A549 (cell line): ENCODE data around the gene BMP5. TPM values are rescaled to one million over a fixed set of nuclear protein-coding genes. Genes with fewer than 3 reads are reported as not detected.

Experiments used
- ATAC-seq, 2 experiments: fragments of 200-7000 bp in 1 of 2; fragments of >200 bp in 1 of 2; cut with Nextera tagmentation in 1 of 2; cut with Tn5 transposase in 1 of 2; 3 replicates each; pipeline versions ENCODE4 v1.8.0 to v1.9.1; 2018 to 2020; ENCODE audit warnings: mild to moderate bottlenecking in 1 of 2, moderate library complexity in 1 of 2
- CTCF ChIA-PET: fragments of 300-600 bp; sonication (Branson Sonifier 250); formaldehyde crosslinking; extraction: SDS; loops from one replicate; lab custom pipeline; 2021; ENCODE audit warnings: antibody characterized with exemption, inconsistent platforms; lab: Yijun Ruan, JAX
- POLR2A ChIA-PET: fragments of 350-600 bp; formaldehyde crosslinking; extraction: SDS; loops from one replicate; lab custom pipeline; 2021; ENCODE audit warnings: antibody characterized with exemption, inconsistent platforms; lab: Yijun Ruan, JAX
- DNase-seq, 2 experiments: peaks; one replicate each; pipeline versions ENCODE4 v3.0.0 to v3.0.0-alpha.2; 2011 to 2016; ENCODE audit warnings: low read depth in 1 of 2, low spot score in 1 of 2
- FAIRE-seq: peaks from 2 replicates; lab custom pipeline; 2011; peaks lifted over from hg19 to GRCh38; lab: Jason Lieb, UNC
- H3K27ac ChIP-seq, 2 experiments: fragments of >200 bp; sonication (Bioruptor Twin); formaldehyde crosslinking; 3 replicates each; pipeline ENCODE4 v1.5.1; 2016 to 2017
- H3K4me1 ChIP-seq: fragments of >200 bp; sonication (Bioruptor Twin); formaldehyde crosslinking; 3 replicates; pipeline ENCODE4 v1.6.1; 2016
- H3K4me2 ChIP-seq: fragments of >200 bp; sonication (Bioruptor Twin); formaldehyde crosslinking; 3 replicates; pipeline ENCODE4 v1.6.1; 2016
- H3K4me3 ChIP-seq: fragments of >200 bp; sonication (Bioruptor Twin); formaldehyde crosslinking; 3 replicates; pipeline ENCODE4 v1.5.1; 2016
- H3K9me3 ChIP-seq: fragments of >200 bp; sonication (Bioruptor Twin); formaldehyde crosslinking; 3 replicates; pipeline ENCODE4 v1.6.1; 2016
- CBX2 ChIP-seq: fragments of 200-600 bp; sonication (generic); IDR thresholded peaks from 2 replicates; pipeline ENCODE4 v1.6.1; 2016; ENCODE audit warnings: low read depth, mild to moderate bottlenecking, borderline replicate concordance
- EHF ChIP-seq: fragments of 250-450 bp; sonication (Bioruptor Pico); IDR thresholded peaks from 2 replicates; pipeline ENCODE4 v1.5.0; 2020; ENCODE audit warnings: mild to moderate bottlenecking
- EP300 ChIP-seq, 2 experiments: fragments of >200 bp; sonication (Bioruptor Twin); formaldehyde crosslinking; IDR thresholded peaks; 2 replicates in 1 of 2; 3 replicates in 1 of 2; pipeline ENCODE4 v1.6.1; 2016 to 2017
- ESRRA ChIP-seq: fragments of 150-350 bp; IDR thresholded peaks from 2 replicates; pipeline ENCODE4 v1.6.1; 2014; ENCODE audit warnings: mild to moderate bottlenecking, low read length, borderline replicate concordance
- MYC ChIP-seq: IDR thresholded peaks from 2 replicates; pipeline ENCODE4 v1.6.1; 2012; ENCODE audit warnings: mild to moderate bottlenecking, inconsistent platforms, low read length, improper control_type of control experiment, borderline replicate concordance
- RARB ChIP-seq: fragments of 250-450 bp; sonication (Bioruptor Pico); IDR thresholded peaks from 2 replicates; pipeline ENCODE4 v1.8.0; 2021; ENCODE audit warnings: mild to moderate bottlenecking, moderate library complexity
- TP53 ChIP-seq: fragments of 250-450 bp; sonication (Bioruptor Pico); IDR thresholded peaks from 2 replicates; pipeline ENCODE4 v1.5.0; 2021; ENCODE audit warnings: mild to moderate bottlenecking, moderate library complexity
- ZSCAN20 ChIP-seq: fragments of 250-450 bp; sonication (Bioruptor Pico); IDR thresholded peaks from 2 replicates; pipeline ENCODE4 v1.8.0; 2022; ENCODE audit warnings: mild to moderate bottlenecking, moderate library complexity
- WGBS: methylation state at CpG from one replicate; pipeline ENCODE4 v1.1.6; 2017; ENCODE audit errors: missing lambda C conversion rate; 5-methylcytosine and 5-hydroxymethylcytosine counted together
- polyA plus RNA-seq, 4 experiments: library from polyadenylated mRNA; depleted of rRNA in 3 of 4; stranded (reverse); fragments of >200 nt; fragmentation: RNase III in 1 of 4; extraction: RNeasy Plus Mini Kit Qiagen cat#74134 plus additional on column Dnase treatment in 1 of 4; gene quantifications; 2 replicates in 3 of 4; 3 replicates in 1 of 4; pipeline ENCODE4 v1.2.3, GENCODE V29; 2011 to 2017
- TF ChIP-seq, protein P1 (sequence below): IDR thresholded peaks from 2 replicates; pipeline ENCODE4 v1.6.1; 2012
- TF ChIP-seq, protein P2 (sequence below): IDR thresholded peaks from 2 replicates; pipeline ENCODE4 v1.6.1; 2012; ENCODE audit warnings: low read depth, borderline replicate concordance
- TF ChIP-seq, protein P3 (sequence below): fragments of >200 bp; sonication (Bioruptor Twin); formaldehyde crosslinking; IDR thresholded peaks from 2 replicates; pipeline ENCODE4 v1.6.1; 2016
- TF ChIP-seq, protein P4 (sequence below): fragments of 200-600 bp; sonication (generic); IDR thresholded peaks from 2 replicates; pipeline ENCODE4 v1.6.1; 2016; ENCODE audit warnings: antibody characterized with exemption, mild to moderate bottlenecking, moderate library complexity
- TF ChIP-seq, protein P5 (sequence below): fragments of 150-350 bp; IDR thresholded peaks from 2 replicates; pipeline ENCODE4 v1.6.1; 2014; ENCODE audit warnings: low read depth, mild to moderate bottlenecking, low read length

BMP5 gene
- polyA plus RNA-seq, 2 of the 4 experiments (the other 2 are of a cell fraction): 0.04 to 0.12 TPM

DNA sequence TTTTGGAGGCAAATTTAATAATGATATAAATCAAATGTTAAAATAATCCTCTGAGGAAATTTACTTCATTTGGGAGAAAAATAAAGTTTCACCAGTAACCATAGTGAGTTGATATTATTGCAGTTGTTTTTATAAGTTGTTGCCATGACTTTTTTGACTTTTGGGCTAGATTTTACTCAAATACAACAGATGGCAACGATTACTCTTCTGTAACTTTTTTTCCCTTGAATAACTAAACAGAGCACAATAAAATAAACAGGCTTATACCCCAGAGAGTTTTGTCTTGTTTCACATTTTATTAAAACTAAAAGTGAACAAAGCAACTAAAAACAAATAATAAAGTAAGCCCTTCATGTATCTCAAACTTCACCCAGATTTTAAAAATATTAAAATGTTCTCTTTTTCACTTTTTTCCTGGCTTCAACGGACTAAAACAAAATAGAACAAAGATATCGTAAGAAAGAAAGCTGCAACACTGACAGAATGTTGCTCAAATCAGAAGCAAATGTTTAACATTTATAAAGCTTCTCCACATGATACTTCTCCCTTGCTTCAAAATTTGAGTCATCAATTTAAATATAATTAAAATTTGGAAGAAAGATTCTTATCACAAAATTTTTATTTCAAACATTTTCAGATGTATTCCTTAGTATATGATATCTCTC lies 42.5 kb upstream of the BMP5 start:
- POLR2A ChIA-PET: no interaction called here
- no peak for ATAC-seq
- no peak for FAIRE-seq

DNA sequence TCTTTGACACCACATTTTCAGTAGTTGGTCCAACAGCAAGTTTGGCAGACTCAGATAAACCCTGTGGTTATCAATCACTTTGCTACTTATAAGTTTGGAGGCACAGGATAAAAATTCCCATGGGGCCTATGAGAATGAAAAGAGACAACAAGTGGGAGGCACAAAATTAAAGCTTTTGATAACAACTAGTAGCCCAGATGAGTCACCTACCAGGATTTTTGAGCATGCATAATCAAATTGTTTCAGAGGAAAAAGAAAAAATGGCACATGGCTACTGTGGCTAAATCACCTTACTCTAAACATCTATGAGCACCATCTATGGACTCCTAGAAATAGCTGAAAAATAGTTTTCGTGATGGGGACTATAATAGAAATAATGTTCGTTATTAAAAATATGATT lies 40.8 kb upstream of the BMP5 start:
- POLR2A ChIA-PET: no interaction called here
- CTCF ChIA-PET: interaction anchor here (0.6 to 1.1 kb wide), 2 partner anchors 23 to 471 kb away, joined by 3 read pairs; no protein-coding TSS in a partner anchor
- TF ChIP-seq RARB (CRISPR knock-in tag) (no peak), TP53 (CRISPR knock-in tag) (no peak), MYC (no peak), EP300 (IDR thresholded peaks at IDR 0.05) (no peak), EHF (no peak), CBX2 (no peak), ESRRA (no peak)
- TF ChIP-seq, protein P1, sequence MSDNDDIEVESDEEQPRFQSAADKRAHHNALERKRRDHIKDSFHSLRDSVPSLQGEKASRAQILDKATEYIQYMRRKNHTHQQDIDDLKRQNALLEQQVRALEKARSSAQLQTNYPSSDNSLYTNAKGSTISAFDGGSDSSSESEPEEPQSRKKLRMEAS: no peak
- TF ChIP-seq, protein P2, sequence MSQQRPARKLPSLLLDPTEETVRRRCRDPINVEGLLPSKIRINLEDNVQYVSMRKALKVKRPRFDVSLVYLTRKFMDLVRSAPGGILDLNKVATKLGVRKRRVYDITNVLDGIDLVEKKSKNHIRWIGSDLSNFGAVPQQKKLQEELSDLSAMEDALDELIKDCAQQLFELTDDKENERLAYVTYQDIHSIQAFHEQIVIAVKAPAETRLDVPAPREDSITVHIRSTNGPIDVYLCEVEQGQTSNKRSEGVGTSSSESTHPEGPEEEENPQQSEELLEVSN: no peak
- TF ChIP-seq, protein P3, sequence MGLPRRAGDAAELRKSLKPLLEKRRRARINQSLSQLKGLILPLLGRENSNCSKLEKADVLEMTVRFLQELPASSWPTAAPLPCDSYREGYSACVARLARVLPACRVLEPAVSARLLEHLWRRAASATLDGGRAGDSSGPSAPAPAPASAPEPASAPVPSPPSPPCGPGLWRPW: no peak
- TF ChIP-seq, protein P4, sequence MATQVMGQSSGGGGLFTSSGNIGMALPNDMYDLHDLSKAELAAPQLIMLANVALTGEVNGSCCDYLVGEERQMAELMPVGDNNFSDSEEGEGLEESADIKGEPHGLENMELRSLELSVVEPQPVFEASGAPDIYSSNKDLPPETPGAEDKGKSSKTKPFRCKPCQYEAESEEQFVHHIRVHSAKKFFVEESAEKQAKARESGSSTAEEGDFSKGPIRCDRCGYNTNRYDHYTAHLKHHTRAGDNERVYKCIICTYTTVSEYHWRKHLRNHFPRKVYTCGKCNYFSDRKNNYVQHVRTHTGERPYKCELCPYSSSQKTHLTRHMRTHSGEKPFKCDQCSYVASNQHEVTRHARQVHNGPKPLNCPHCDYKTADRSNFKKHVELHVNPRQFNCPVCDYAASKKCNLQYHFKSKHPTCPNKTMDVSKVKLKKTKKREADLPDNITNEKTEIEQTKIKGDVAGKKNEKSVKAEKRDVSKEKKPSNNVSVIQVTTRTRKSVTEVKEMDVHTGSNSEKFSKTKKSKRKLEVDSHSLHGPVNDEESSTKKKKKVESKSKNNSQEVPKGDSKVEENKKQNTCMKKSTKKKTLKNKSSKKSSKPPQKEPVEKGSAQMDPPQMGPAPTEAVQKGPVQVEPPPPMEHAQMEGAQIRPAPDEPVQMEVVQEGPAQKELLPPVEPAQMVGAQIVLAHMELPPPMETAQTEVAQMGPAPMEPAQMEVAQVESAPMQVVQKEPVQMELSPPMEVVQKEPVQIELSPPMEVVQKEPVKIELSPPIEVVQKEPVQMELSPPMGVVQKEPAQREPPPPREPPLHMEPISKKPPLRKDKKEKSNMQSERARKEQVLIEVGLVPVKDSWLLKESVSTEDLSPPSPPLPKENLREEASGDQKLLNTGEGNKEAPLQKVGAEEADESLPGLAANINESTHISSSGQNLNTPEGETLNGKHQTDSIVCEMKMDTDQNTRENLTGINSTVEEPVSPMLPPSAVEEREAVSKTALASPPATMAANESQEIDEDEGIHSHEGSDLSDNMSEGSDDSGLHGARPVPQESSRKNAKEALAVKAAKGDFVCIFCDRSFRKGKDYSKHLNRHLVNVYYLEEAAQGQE: no peak
- TF ChIP-seq, protein P5, sequence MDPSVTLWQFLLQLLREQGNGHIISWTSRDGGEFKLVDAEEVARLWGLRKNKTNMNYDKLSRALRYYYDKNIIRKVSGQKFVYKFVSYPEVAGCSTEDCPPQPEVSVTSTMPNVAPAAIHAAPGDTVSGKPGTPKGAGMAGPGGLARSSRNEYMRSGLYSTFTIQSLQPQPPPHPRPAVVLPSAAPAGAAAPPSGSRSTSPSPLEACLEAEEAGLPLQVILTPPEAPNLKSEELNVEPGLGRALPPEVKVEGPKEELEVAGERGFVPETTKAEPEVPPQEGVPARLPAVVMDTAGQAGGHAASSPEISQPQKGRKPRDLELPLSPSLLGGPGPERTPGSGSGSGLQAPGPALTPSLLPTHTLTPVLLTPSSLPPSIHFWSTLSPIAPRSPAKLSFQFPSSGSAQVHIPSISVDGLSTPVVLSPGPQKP: no peak
- H3K4me3 ChIP-seq: no peak overlapping the region
- DNase-seq: no peak
- 93% methylated on average over 2 of the region's 2 CpGs for WGBS
- peaks cover 28% of the 10 kb centered on the region for H3K4me1 ChIP-seq
- ATAC-seq: no peak
- H3K4me2 ChIP-seq: no peak overlapping the region; the same call in 2 of the 3 replicates
- FAIRE-seq: no peak
- H3K27ac ChIP-seq: no peak overlapping the region
- no peaks in the 10 kb centered on the region for H3K9me3 ChIP-seq

More for the DNA sequence above, 42.5 kb upstream of the BMP5 start:
- 34% methylated on average over 3 of the region's 3 CpGs for WGBS
- no peaks in the 10 kb centered on the region for H3K9me3 ChIP-seq
- TF ChIP-seq, protein P2: no peak
- no peak for TF ChIP-seq RARB (CRISPR knock-in tag)
- TF ChIP-seq ZSCAN20: no peak
- H3K27ac ChIP-seq: peak overlapping the region in 1 of 2 experiments; percentile 39; a peak in 2 of 6 replicates
- CTCF ChIA-PET: no interaction called here
- DNase-seq: no peak
- H3K4me3 ChIP-seq: no peak overlapping the region
- H3K4me1 ChIP-seq: peaks cover 28% of the 10 kb centered on the region
- H3K4me2 ChIP-seq: peak overlapping the region; percentile 48; the same call in 2 of the 3 replicates
